Activated CD8-positive, alpha-beta T cell treated with anti-CD3 and anti-CD28 coated beads for 36 hours (primary cell): ENCODE measurements around the gene PIK3R1. TPM values are rescaled to one million over a fixed set of nuclear protein-coding genes. Genes with fewer than 3 reads are reported as not detected.

Source experiments
- ATAC-seq: fragments of 200-7000 bp; cut with Tn5 transposase; one replicate; pipeline ENCODE4 v1.10.0; 2021; ENCODE audit warnings: mild to moderate bottlenecking, moderate library complexity
- CTCF ChIA-PET: fragments of 350-600 bp; sonication (Branson Sonifier 250); formaldehyde crosslinking; loops from one replicate; lab custom pipeline; 2021; ENCODE audit warnings: antibody characterized with exemption; lab: Charles Lee
- POLR2A ChIA-PET: fragments of 350-600 bp; sonication (Branson Sonifier 250); formaldehyde crosslinking; loops from one replicate; lab custom pipeline; 2021; ENCODE audit warnings: antibody characterized with exemption; lab: Charles Lee
- DNase-seq: peaks from one replicate; pipeline ENCODE4 v3.0.0-alpha.2; 2020
- H3K27ac Mint-ChIP-seq: one replicate; pipeline ENCODE4 v1.8.0; 2021; ENCODE audit warnings: mild to moderate bottlenecking, mixed read lengths
- H3K27me3 Mint-ChIP-seq: one replicate; pipeline ENCODE4 v1.8.0; 2021; ENCODE audit warnings: mixed read lengths
- H3K36me3 Mint-ChIP-seq: one replicate; pipeline ENCODE4 v1.8.0; 2021; ENCODE audit warnings: low read depth, mixed read lengths
- H3K4me1 Mint-ChIP-seq: one replicate; pipeline ENCODE4 v1.8.0; 2021; ENCODE audit warnings: low read depth, mixed read lengths
- H3K4me3 Mint-ChIP-seq: one replicate; pipeline ENCODE4 v1.8.0; 2021; ENCODE audit warnings: mild to moderate bottlenecking, moderate library complexity, mixed read lengths
- H3K9me3 Mint-ChIP-seq: one replicate; pipeline ENCODE4 v1.8.0; 2021; ENCODE audit warnings: mixed read lengths
- intact Hi-C: fragments of 100-400 bp; cut with micrococcal nuclease; formaldehyde crosslinking; loops from one replicate; pipeline ENCODE4 v1.10.0; 2022
- total RNA-seq, 2 experiments: library from RNA; stranded (reverse); gene quantifications; one replicate each; pipeline ENCODE4 v1.2.3, GENCODE V29; 2021
- TF ChIP-seq, protein P1 (sequence below): fragments of 200-600 bp; IDR thresholded peaks from one replicate; pipeline ENCODE4 v1.8.0; 2022; ENCODE audit warnings: antibody characterized with exemption, mild to moderate bottlenecking

The PIK3R1 gene
- total RNA-seq, 2 experiments from 2014 or later = 55.4 to 57.6 TPM

- Mint-ChIP-seq H3K27ac (no peak overlapping the region), H3K9me3 (no peaks in the 10 kb centered on the region)
- CTCF ChIA-PET = no interaction called here
Observed at GRCh38 chr5:68172314-68172713, 43.2 kb upstream of the PIK3R1 start.

DNA sequence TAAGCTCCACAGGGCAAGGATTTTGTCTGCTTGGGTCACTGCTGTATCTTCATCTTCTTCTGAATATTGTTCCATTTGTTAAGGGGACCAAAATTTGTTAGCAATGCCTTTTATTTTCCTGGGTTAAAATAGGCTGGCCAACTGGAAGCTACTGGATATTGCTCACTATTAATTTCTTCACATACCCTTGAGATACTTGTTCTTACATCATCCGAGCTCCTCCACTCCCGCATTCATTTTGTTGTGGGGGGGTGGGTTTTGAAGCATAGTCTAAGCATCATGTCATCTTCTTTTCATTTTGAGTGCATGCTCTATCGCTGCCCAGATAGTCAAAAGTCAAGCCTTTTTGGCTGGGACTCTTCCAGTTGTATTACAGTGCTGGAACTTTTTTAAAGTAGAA, 42.5 kb upstream of the PIK3R1 start:
- no peak for ATAC-seq
- TF ChIP-seq, protein P1, sequence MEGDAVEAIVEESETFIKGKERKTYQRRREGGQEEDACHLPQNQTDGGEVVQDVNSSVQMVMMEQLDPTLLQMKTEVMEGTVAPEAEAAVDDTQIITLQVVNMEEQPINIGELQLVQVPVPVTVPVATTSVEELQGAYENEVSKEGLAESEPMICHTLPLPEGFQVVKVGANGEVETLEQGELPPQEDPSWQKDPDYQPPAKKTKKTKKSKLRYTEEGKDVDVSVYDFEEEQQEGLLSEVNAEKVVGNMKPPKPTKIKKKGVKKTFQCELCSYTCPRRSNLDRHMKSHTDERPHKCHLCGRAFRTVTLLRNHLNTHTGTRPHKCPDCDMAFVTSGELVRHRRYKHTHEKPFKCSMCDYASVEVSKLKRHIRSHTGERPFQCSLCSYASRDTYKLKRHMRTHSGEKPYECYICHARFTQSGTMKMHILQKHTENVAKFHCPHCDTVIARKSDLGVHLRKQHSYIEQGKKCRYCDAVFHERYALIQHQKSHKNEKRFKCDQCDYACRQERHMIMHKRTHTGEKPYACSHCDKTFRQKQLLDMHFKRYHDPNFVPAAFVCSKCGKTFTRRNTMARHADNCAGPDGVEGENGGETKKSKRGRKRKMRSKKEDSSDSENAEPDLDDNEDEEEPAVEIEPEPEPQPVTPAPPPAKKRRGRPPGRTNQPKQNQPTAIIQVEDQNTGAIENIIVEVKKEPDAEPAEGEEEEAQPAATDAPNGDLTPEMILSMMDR = no peak
- Mint-ChIP-seq H3K4me1 (no peaks in the 10 kb centered on the region), H3K27me3 (no peaks in the 10 kb centered on the region), H3K36me3 (no peaks in the 10 kb centered on the region), H3K9me3 (no peaks in the 10 kb centered on the region), H3K4me3 (no peak overlapping the region), H3K27ac (no peak overlapping the region)
- ChIA-PET CTCF (no interaction called here), POLR2A (no interaction called here)
- intact Hi-C loops = no loop called here
- DNase-seq = no peak

More at GRCh38 chr5:68172314-68172713, 43.2 kb upstream of the PIK3R1 start:
- H3K4me3 Mint-ChIP-seq = no peak overlapping the region
- no peaks in the 10 kb centered on the region for H3K36me3 Mint-ChIP-seq
- H3K4me1 Mint-ChIP-seq = no peaks in the 10 kb centered on the region
- no peaks in the 10 kb centered on the region for H3K27me3 Mint-ChIP-seq
- POLR2A ChIA-PET = no interaction called here
- intact Hi-C loops = no loop called here
- ATAC-seq (no peak), DNase-seq (no peak)
- TF ChIP-seq, protein P1 = no peak

DNA sequence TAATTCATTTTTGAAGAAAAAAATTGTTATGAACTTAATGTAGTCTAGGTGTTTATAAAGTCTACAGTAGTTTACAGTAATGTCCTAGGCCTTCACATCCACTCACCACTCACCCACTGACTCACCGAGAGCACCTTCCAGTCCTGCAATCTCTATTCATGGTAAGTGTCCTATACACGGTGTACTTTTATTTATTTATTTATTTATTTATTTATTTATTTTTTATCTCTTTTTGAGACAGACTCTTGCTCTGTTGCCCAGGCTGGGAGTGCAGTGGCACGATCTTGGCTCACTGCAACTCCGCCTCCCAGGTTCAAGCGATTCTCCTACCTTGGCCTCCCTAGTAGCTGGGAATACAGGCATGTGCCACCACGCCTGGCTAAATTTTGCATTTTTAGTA, 39.3 kb upstream of the PIK3R1 start:
- Mint-ChIP-seq H3K9me3 (no peaks in the 10 kb centered on the region), H3K4me1 (peaks cover 5% of the 10 kb centered on the region), H3K36me3 (no peaks in the 10 kb centered on the region), H3K27ac (no peak overlapping the region), H3K27me3 (no peaks in the 10 kb centered on the region), H3K4me3 (no peak overlapping the region)
- ATAC-seq (no peak), DNase-seq (no peak)
- TF ChIP-seq, protein P1 = no peak
- intact Hi-C loops = no loop called here
- ChIA-PET POLR2A (no interaction called here), CTCF (interaction anchor here (1.1 kb wide), 1 partner anchor 96 kb away, joined by 3 read pairs; no protein-coding TSS in a partner anchor)

- Mint-ChIP-seq H3K9me3 (no peaks in the 10 kb centered on the region), H3K27me3 (no peaks in the 10 kb centered on the region), H3K4me3 (no peak overlapping the region), H3K27ac (no peak overlapping the region), H3K36me3 (no peaks in the 10 kb centered on the region), H3K4me1 (peaks cover 5% of the 10 kb centered on the region)
- intact Hi-C loops = no loop called here
- DNase-seq = no peak
- no peak for ATAC-seq
- POLR2A ChIA-PET = no interaction called here
- CTCF ChIA-PET = no interaction called here
- TF ChIP-seq, protein P1 = no peak
Observed at GRCh38 chr5:68176802-68177479, 38.6 kb upstream of the PIK3R1 start.

- Mint-ChIP-seq H3K4me1 (peaks cover 5% of the 10 kb centered on the region), H3K36me3 (no peaks in the 10 kb centered on the region), H3K4me3 (no peak overlapping the region), H3K27me3 (no peaks in the 10 kb centered on the region), H3K27ac (no peak overlapping the region), H3K9me3 (no peaks in the 10 kb centered on the region)
- POLR2A ChIA-PET = no interaction called here
- no peak for ATAC-seq
- CTCF ChIA-PET = no interaction called here
- intact Hi-C loops = no loop called here
- DNase-seq = no peak
- TF ChIP-seq, protein P1 = no peak
Observed at GRCh38 chr5:68177676-68178075, 37.9 kb upstream of the PIK3R1 start.
